ENCODE results near the gene ZBTB7C. TPM values are rescaled to one million over a fixed set of nuclear protein-coding genes. Genes with fewer than 3 reads are reported as not detected.

The ZBTB7C gene
- total RNA-seq, 1 donor from 2014 or later = 0.11 TPM

- H3K27ac Mint-ChIP-seq (ENCODE audit: unreplicated experiment) = no peak overlapping the region
- DNase-seq (ENCODE audit: extremely low spot score, unreplicated experiment) = no peak
- H3K4me1 Mint-ChIP-seq (ENCODE audit: unreplicated experiment) = no peaks in the 10 kb centered on the region
- H3K27me3 Mint-ChIP-seq (ENCODE audit: unreplicated experiment) = peaks cover 48% of the 10 kb centered on the region
- TF ChIP-seq CTCF (IDR thresholded peaks at IDR 0.05) = no peak
- H3K4me3 Mint-ChIP-seq (ENCODE audit: unreplicated experiment) = no peak overlapping the region
- H3K36me3 Mint-ChIP-seq (ENCODE audit: unreplicated experiment) = peaks cover 5% of the 10 kb centered on the region
- peaks cover 7% of the 10 kb centered on the region for H3K9me3 Mint-ChIP-seq (ENCODE audit: unreplicated experiment)
These were observed 193.1 kb downstream of the ZBTB7C start for GRCh38 chr18:48215876-48216638.

- Mint-ChIP-seq H3K36me3 (ENCODE audit: unreplicated experiment) (peaks cover 5% of the 10 kb centered on the region), H3K4me3 (ENCODE audit: unreplicated experiment) (no peak overlapping the region), H3K27me3 (ENCODE audit: unreplicated experiment) (peaks cover 67% of the 10 kb centered on the region), H3K9me3 (ENCODE audit: unreplicated experiment) (peaks cover 13% of the 10 kb centered on the region), H3K4me1 (ENCODE audit: unreplicated experiment) (no peaks in the 10 kb centered on the region), H3K27ac (ENCODE audit: unreplicated experiment) (no peak overlapping the region)
- no peak for DNase-seq (ENCODE audit: extremely low spot score, unreplicated experiment)
- TF ChIP-seq CTCF (IDR thresholded peaks at IDR 0.05) = no peak
These were observed 195.4 kb downstream of the ZBTB7C start for GRCh38 chr18:48213791-48214190.

GRCh38 chr18:48208432-48209140, 200.6 kb downstream of the ZBTB7C start:
- H3K9me3 Mint-ChIP-seq (ENCODE audit: unreplicated experiment) = peaks cover 13% of the 10 kb centered on the region
- no peak for TF ChIP-seq CTCF (IDR thresholded peaks at IDR 0.05)
- H3K27ac Mint-ChIP-seq (ENCODE audit: unreplicated experiment) = no peak overlapping the region
- H3K4me1 Mint-ChIP-seq (ENCODE audit: unreplicated experiment) = no peaks in the 10 kb centered on the region
- DNase-seq (ENCODE audit: extremely low spot score, unreplicated experiment) = no peak
- peaks cover 66% of the 10 kb centered on the region for H3K27me3 Mint-ChIP-seq (ENCODE audit: unreplicated experiment)
- H3K36me3 Mint-ChIP-seq (ENCODE audit: unreplicated experiment) = peaks cover 5% of the 10 kb centered on the region
- no peak overlapping the region for H3K4me3 Mint-ChIP-seq (ENCODE audit: unreplicated experiment)

DNA sequence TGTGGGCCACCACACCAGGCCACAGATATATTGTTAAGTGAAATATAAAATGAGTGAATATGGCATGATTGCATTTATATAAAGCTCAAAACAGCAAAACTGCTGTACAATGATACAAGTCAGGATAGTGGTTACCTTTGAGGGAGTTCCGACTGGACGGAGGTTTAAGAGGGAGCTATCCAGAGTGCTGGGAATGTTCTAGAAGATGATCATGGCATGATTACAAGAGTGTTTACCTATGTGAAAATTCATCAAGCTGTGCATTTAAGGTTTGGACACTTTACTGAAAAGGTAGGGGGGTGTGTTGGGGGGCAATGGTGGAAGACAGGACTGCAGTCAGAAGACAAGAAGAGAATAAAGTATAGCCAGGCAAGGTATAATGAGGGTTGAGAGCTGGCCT, 201.4 kb downstream of the ZBTB7C start:
- DNase-seq (ENCODE audit: extremely low spot score, unreplicated experiment) = no peak
- no peaks in the 10 kb centered on the region for H3K4me1 Mint-ChIP-seq (ENCODE audit: unreplicated experiment)
- H3K36me3 Mint-ChIP-seq (ENCODE audit: unreplicated experiment) = peaks cover 5% of the 10 kb centered on the region
- no peak for TF ChIP-seq CTCF (IDR thresholded peaks at IDR 0.05)
- H3K4me3 Mint-ChIP-seq (ENCODE audit: unreplicated experiment) = no peak overlapping the region
- H3K27me3 Mint-ChIP-seq (ENCODE audit: unreplicated experiment) = peaks cover 61% of the 10 kb centered on the region
- H3K9me3 Mint-ChIP-seq (ENCODE audit: unreplicated experiment) = peaks cover 13% of the 10 kb centered on the region
- H3K27ac Mint-ChIP-seq (ENCODE audit: unreplicated experiment) = no peak overlapping the region

DNA sequence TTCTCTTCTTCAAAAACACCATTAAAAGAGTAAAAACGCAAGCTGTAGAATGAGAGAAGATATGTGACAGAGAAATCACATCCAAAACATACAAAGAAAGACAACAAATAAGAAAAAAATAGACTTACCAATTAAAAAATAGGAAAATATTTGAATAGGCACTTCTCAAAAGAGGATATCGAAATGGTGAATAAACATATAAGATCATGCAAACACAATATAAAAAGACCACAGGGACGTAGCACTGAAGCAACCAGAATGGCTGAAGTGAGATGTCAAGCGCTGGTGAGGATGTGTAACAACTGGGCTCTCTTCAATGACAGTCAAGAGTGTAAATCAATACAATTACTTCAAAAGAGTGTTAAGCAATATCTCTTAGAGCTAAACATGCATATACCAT, 202.3 kb downstream of the ZBTB7C start:
- no peak for DNase-seq (ENCODE audit: extremely low spot score, unreplicated experiment)
- Mint-ChIP-seq H3K27ac (ENCODE audit: unreplicated experiment) (no peak overlapping the region), H3K27me3 (ENCODE audit: unreplicated experiment) (peaks cover 62% of the 10 kb centered on the region), H3K36me3 (ENCODE audit: unreplicated experiment) (peaks cover 5% of the 10 kb centered on the region), H3K4me1 (ENCODE audit: unreplicated experiment) (no peaks in the 10 kb centered on the region), H3K9me3 (ENCODE audit: unreplicated experiment) (peaks cover 13% of the 10 kb centered on the region), H3K4me3 (ENCODE audit: unreplicated experiment) (no peak overlapping the region)
- no peak for TF ChIP-seq CTCF (IDR thresholded peaks at IDR 0.05)

Measured in osteocyte (in vitro differentiated cells).